ENCODE results near the gene DAZL.
"Not testable (repeated sequence)": the region's sequence is repeated elsewhere in the genome, so short reads cannot be mapped to it uniquely, and the experiment has no call there.

The DAZL gene

GRCh38 chr3:16604887-16605602 lies at the start of gene DAZL:
DAZL (minus strand) TSS chr3:16605423; CDS start chr3:16605205, 218 bp downstream.
- FAIRE-seq (no peak), DNase-seq (ENCODE audit: low spot score) (no peak)

DNA sequence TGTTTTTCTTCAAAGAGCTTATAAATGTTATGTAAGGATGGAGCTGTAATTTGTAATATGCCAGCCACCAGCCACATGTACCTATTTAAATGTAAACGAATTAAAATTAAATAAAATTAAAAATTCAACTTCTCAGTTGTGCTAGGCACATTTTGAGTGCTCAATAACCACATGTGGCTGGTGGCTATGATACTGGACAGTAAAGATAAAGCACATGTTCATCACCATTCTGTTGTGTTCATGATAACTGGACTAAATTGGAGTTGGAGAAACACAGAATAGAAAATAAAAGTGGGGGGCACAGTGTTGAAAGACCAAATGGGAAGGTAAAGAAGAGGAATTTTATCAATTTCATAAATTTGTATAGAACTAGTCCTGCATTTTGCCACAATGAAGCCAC lies 49.8 kb upstream of the DAZL start:
- FAIRE-seq (no peak), DNase-seq (ENCODE audit: low spot score) (no peak)

GRCh38 chr3:16653712-16654111 lies 48.5 kb upstream of the DAZL start:
- DNase-seq (ENCODE audit: low spot score), result no peak
- no peak for FAIRE-seq

GRCh38 chr3:16647668-16648067 lies 42.4 kb upstream of the DAZL start:
- DNase-seq (ENCODE audit: low spot score), result no peak
- no peak for FAIRE-seq

GRCh38 chr3:16639806-16640205 lies 34.6 kb upstream of the DAZL start:
- FAIRE-seq, result no peak
- no peak for DNase-seq (ENCODE audit: low spot score)

DNA sequence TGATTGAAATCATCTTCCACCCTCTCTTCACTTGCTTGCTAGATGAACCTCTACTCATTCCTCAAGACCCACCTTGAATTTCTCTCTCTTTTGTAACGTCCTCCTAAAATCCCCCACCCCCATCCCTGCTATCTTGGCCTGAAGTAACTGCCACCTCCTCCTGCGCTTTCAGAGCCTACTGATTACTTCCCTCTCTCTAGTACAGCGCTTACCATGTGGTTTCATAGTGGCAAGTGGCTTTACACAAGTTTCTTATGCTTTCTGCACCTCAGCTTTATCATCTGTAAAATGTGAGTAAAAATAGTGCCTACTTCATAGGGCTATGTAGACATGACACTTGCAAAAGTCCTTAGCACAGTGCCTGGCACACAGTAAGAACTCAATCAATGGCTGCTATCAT lies 28.7 kb upstream of the DAZL start:
- FAIRE-seq, result no peak

GRCh38 chr3:16632395-16632794 lies 27.2 kb upstream of the DAZL start:
- FAIRE-seq, result no peak
- no peak for DNase-seq (ENCODE audit: low spot score)

More for the DNA sequence above, 28.7 kb upstream of the DAZL start:
- DNase-seq (ENCODE audit: low spot score), result no peak

- no peak for FAIRE-seq
These were observed 13.5 kb upstream of the DAZL start for GRCh38 chr3:16618721-16619120.

GRCh38 chr3:16617155-16617554 lies 11.9 kb upstream of the DAZL start:
- not testable (repeated sequence) for DNase-seq (ENCODE audit: low spot score); FAIRE-seq

More at GRCh38 chr3:16618721-16619120, 13.5 kb upstream of the DAZL start:
- no peak for DNase-seq (ENCODE audit: low spot score)

DNA sequence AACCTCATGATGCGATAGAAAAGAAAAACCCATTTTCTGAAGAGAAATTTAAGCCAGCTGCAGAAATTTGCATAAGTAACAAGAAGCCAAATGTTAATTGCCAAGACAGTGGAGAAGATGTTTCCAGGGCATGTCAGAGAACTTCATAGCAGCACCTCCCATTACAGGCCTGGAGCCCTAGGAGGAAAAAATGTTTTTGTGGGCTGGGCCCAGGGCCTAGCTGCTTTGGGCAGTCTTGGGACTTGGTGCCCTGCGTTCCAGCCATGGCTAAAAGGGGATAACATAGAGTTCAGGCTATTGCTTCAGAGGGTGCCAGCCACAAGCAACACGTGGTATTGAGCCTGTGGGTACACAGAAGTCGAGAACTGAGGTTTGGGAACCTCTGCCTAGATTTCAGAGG lies 10.9 kb upstream of the DAZL start:
- DNase-seq (ENCODE audit: low spot score) (no peak), FAIRE-seq (no peak)

DNA sequence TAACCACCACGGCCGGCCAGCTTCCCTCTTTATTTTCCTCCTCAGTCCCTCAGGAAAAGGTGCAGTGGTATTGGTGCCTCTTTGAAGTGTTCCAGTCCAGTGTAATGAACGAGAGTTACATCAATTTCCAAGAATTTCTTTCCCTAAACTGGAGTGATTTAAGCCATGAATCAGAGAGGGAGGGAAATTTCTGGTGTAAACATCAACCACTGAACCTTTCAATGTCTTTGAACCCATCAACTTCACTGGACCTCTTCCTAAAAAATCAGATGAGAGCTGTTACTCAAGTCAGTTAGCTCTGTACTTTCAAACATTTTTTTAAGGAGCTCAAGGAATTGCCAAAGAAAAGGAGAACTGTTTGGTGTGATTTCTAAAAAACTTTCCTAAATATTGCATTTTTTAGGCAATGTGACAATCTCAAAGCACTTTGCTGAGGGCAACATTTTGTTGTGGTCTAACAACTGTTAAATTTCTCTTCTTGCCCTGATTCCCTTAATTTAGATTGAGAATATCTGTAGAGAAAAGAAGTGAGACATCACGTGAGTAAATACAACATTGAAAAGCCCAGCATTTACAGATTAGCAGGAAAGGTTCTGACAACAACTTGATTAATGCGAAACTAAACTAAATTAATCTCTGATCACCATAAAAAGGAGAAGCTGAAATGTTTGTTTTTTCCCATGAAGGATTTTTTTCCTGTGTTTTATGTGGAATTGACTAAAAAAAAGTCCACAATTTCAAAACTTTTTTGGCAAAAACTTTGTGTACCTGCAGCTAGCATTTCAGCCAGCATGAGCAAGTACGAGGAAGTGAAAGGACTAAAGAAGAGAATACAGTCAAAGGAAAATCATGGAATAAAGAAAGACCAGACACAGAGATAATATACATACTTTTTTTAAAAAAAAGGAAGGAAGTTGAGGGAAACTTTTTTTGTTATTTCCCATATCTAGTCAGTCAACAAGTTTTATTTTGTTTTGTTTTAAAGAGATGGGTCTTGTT lies 9.1 kb upstream of the DAZL start:
- FAIRE-seq (no peak), DNase-seq (ENCODE audit: low spot score) (no peak)

GRCh38 chr3:16609927-16610580 lies 4.8 kb upstream of the DAZL start:
- DNase-seq (ENCODE audit: low spot score) (no peak), FAIRE-seq (no peak)

DNA sequence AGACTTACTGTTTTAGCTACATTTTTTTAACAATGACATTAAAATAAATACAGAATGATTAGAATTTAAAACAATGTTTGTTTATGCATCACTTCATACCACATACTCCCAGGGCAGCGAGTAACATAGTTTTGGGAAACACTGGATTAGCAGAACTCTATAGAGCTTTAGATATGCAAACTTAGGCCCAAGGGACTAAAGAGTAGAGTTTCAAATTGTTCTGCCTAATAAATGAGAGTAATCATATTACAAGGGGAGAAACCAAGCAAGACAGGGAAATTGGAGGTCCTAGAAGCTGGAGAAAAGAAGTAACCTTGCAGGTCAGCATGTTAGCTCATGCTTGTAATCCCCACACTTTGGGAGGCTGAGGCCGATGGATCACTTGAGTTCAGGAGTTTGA lies 3.6 kb upstream of the DAZL start:
- no peak for FAIRE-seq
- no peak for DNase-seq (ENCODE audit: low spot score)

DNA sequence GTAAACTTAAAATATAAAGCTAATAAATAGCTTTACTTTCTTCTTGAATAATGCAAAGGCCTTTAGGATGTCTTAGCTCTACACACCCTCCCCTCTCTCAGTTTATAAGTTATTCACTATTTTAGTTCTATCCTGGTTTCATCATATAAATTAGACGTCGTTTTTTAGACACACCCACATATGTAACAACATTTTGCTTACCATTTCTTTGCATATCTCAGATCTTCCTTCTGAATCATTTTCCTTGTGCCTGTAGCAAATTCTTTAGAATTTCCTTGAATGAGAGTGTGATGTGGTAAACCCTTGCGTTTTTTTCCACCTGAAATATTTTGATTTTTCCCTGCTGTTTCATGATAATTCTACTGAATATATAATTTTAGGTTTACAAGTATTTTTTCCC lies 2.5 kb upstream of the DAZL start:
- DNase-seq (ENCODE audit: low spot score) (no peak), FAIRE-seq (no peak)

GRCh38 chr3:16606398-16606797 lies 1.2 kb upstream of the DAZL start:
- FAIRE-seq (no peak), DNase-seq (ENCODE audit: low spot score) (no peak)

DNA sequence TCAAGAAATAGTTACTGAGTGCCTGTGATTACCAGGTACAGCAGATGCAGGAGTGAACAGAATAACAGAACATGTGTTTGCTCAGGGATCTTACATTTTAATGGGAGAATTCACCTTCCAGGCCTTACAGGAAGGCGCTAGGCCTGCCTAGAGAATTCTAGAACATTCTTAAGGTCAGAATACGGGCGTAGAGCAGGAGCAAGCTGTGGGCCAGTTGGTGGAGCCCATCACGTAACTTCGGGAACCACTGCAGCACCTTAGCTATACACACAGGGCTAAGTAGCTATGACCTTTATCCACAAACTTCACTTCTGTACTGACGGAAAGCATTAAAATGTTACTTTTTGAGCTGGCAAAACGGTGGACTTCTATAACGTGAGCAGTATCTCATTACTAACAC lies 743 bp upstream of the DAZL start:
- DNase-seq (ENCODE audit: low spot score), result no peak
- FAIRE-seq, result no peak

GRCh38 chr3:16604433-16604832 lies 790 bp downstream of the DAZL start:
- DNase-seq (ENCODE audit: low spot score) (no peak), FAIRE-seq (no peak)

GRCh38 chr3:16601537-16602005 lies 3.7 kb downstream of the DAZL start:
- DNase-seq (ENCODE audit: low spot score), result no peak
- no peak for FAIRE-seq

GRCh38 chr3:16600780-16601536 lies 4.3 kb downstream of the DAZL start:
- DNase-seq (ENCODE audit: low spot score) (peak; percentile 48), FAIRE-seq (peak; percentile 55)

DNA sequence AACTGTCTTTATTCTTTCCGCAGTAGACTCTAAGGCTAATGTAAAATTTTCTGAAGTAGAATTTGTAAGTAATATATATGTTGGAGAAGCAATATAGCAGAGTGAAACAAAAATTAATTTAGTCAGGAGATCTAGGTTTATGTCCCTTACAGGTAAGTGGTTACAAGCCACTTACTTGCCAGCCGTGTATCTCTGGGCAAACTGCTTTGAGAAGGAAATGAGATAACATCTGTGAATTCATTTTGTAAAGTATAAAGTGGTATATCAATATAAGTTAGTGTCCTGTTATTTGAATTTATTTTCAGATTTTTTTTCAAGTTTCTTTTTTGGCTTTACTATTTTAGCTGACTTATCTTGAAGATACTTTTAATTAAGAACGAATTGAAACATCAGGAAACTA lies 5.5 kb downstream of the DAZL start:
- DNase-seq (ENCODE audit: low spot score) (no peak), FAIRE-seq (no peak)
